ENCODE measurements around the gene C14orf93. TPM values are rescaled to one million over a fixed set of nuclear protein-coding genes. Genes with fewer than 3 reads are reported as not detected.

C14orf93 gene
- total RNA-seq, 2 experiments from 2014 or later = 7.6 to 8.4 TPM

DNA sequence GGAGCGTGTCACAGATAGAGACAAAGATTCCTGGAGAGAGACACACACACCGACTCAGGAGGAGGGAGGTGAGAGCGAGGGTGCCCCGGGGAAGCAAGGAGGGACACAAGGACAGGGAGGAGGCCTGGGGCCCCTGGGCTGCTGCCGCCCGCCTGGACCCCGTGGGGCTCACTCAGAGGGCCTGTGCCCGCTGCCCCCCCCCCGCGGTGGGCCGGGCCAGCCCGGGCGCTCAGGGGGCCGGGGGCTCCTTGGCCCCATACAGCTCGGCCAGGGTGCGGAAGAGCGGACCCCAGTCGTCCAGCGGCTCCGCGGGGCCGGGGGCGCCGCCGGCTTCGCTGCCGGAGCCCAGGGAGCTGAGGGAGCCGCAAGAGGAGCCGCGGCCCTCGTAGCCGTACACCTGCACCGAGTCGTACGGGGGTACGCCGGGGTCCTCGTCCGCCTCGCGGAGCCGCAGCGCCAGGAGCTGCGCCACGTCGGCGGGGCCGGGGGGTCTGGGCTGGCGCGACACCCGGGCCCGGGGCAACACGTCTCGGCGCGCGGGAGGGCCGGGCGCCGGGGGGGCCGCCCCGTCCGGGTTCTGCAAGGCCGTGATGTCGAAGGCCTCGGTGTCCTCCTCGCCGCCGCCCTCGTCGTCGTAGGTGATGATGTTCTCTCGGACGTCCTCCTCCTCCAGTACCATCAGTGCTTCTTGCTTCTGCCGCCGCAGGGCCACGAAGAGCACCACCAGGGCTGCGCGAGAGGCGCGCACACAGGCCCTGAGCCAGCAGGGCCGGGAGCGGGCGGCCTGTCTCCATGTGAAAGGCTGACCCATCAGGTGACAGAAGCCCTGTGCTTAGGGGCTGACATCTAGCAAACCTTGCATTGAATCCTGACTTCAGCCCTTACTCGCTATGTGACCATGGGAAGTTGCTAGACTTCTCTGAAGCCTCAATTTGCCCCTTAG, 38.1 kb upstream of the C14orf93 start:
- no peaks in the 10 kb centered on the region for H3K4me1 ChIP-seq (ENCODE audit: insufficient read depth, low read length)
- Mint-ChIP-seq H3K36me3 (ENCODE audit: low read depth) (no peaks in the 10 kb centered on the region), H3K27ac (no peak overlapping the region), H3K27me3 (no peaks in the 10 kb centered on the region), H3K4me1 (ENCODE audit: low read depth) (no peaks in the 10 kb centered on the region), H3K9me3 (no peaks in the 10 kb centered on the region), H3K4me3 (no peak overlapping the region)
- DNase-seq (no peak), ATAC-seq (ENCODE audit: poor library complexity) (no peak)
- no peak overlapping the region for H3K27ac ChIP-seq (ENCODE audit: low read depth in 1 of 2, low read length in 2 of 2)
- ChIA-PET POLR2A (interaction anchor here (1.3 kb wide), 1 partner anchor 47 kb away, joined by 3 read pairs; the partner anchor contains the start of genes ACIN1 and C14orf119), CTCF (no interaction called here)
- H3K9me3 ChIP-seq (ENCODE audit: control insufficient read depth in 1 of 2, insufficient read depth in 1 of 2, low read length in 2 of 2) = no peaks in the 10 kb centered on the region
- no peaks in the 10 kb centered on the region for H3K36me3 ChIP-seq (ENCODE audit: insufficient read depth, low read length)
- no peak overlapping the region for H3K4me3 ChIP-seq (ENCODE audit: low read length)
- intact Hi-C loops (cut with DNase I, micrococcal nuclease) = no loop called here
- no peaks in the 10 kb centered on the region for H3K27me3 ChIP-seq (ENCODE audit: control insufficient read depth in 1 of 2, insufficient read depth in 2 of 2, low read length in 2 of 2)
- no peak for TF ChIP-seq CTCF (IDR thresholded peaks at IDR 0.05)

GRCh38 chr14:23047034-23047634, 37.2 kb upstream of the C14orf93 start:
- no peak overlapping the region for H3K4me3 Mint-ChIP-seq
- Histone ChIP-seq H3K9me3 (ENCODE audit: control insufficient read depth in 1 of 2, insufficient read depth in 1 of 2, low read length in 2 of 2) (no peaks in the 10 kb centered on the region), H3K27me3 (ENCODE audit: control insufficient read depth in 1 of 2, insufficient read depth in 2 of 2, low read length in 2 of 2) (no peaks in the 10 kb centered on the region), H3K36me3 (ENCODE audit: insufficient read depth, low read length) (no peaks in the 10 kb centered on the region), H3K27ac (ENCODE audit: low read depth in 1 of 2, low read length in 2 of 2) (no peak overlapping the region), H3K4me1 (ENCODE audit: insufficient read depth, low read length) (no peaks in the 10 kb centered on the region), H3K4me3 (ENCODE audit: low read length) (no peak overlapping the region)
- H3K27me3 Mint-ChIP-seq = no peaks in the 10 kb centered on the region
- no peaks in the 10 kb centered on the region for H3K9me3 Mint-ChIP-seq
- intact Hi-C loops (cut with DNase I, micrococcal nuclease) = no loop called here
- CTCF ChIA-PET = interaction anchor here (1.2 kb wide), 1 partner anchor 61 kb away, joined by 3 read pairs; no protein-coding TSS in a partner anchor
- DNase-seq (no peak), ATAC-seq (ENCODE audit: poor library complexity) (no peak)
- POLR2A ChIA-PET = interaction anchor here (1.3 kb wide), 1 partner anchor 48 kb away, joined by 3 read pairs; the partner anchor contains the start of genes ACIN1 and C14orf119
- H3K27ac Mint-ChIP-seq = no peak overlapping the region
- TF ChIP-seq CTCF (IDR thresholded peaks at IDR 0.05) = no peak
- H3K36me3 Mint-ChIP-seq (ENCODE audit: low read depth) = no peaks in the 10 kb centered on the region
- H3K4me1 Mint-ChIP-seq (ENCODE audit: low read depth) = no peaks in the 10 kb centered on the region

GRCh38 chr14:23045419-23046357, 35.7 kb upstream of the C14orf93 start:
- intact Hi-C loops (cut with DNase I, micrococcal nuclease) = no loop called here
- Histone ChIP-seq H3K9me3 (ENCODE audit: control insufficient read depth in 1 of 2, insufficient read depth in 1 of 2, low read length in 2 of 2) (no peaks in the 10 kb centered on the region), H3K27ac (ENCODE audit: low read depth in 1 of 2, low read length in 2 of 2) (no peak overlapping the region), H3K27me3 (ENCODE audit: control insufficient read depth in 1 of 2, insufficient read depth in 2 of 2, low read length in 2 of 2) (no peaks in the 10 kb centered on the region), H3K4me3 (ENCODE audit: low read length) (no peak overlapping the region), H3K4me1 (ENCODE audit: insufficient read depth, low read length) (no peaks in the 10 kb centered on the region), H3K36me3 (ENCODE audit: insufficient read depth, low read length) (no peaks in the 10 kb centered on the region)
- ChIA-PET CTCF (no interaction called here), POLR2A (no interaction called here)
- Mint-ChIP-seq H3K36me3 (ENCODE audit: low read depth) (no peaks in the 10 kb centered on the region), H3K4me3 (no peak overlapping the region), H3K9me3 (no peaks in the 10 kb centered on the region), H3K27me3 (no peaks in the 10 kb centered on the region), H3K4me1 (ENCODE audit: low read depth) (no peaks in the 10 kb centered on the region), H3K27ac (no peak overlapping the region)
- DNase-seq = no peak
- no peak for ATAC-seq (ENCODE audit: poor library complexity)
- no peak for TF ChIP-seq CTCF (IDR thresholded peaks at IDR 0.05)

All from CD4-positive, alpha-beta T cell (primary cell).